ELR (cell line): ENCODE data around the gene PWWP2A.
"Not testable (repeated sequence)": the region's sequence is repeated elsewhere in the genome, so short reads cannot be mapped to it uniquely, and the experiment has no call there.

Source experiments
- DNase-seq: peaks from one replicate; pipeline ENCODE4 v3.0.0-alpha.2; 2015; ENCODE audit warnings: low read depth

PWWP2A gene

GRCh38 chr5:160119142-160119904 is at the start of gene PWWP2A:
PWWP2A (minus strand) TSS chr5:160119450; CDS start chr5:160119388, 62 bp downstream.
- peak; percentile 100 for DNase-seq

- no peak for DNase-seq
These were observed 48.4 kb upstream of the PWWP2A start for GRCh38 chr5:160167624-160168165.

DNA sequence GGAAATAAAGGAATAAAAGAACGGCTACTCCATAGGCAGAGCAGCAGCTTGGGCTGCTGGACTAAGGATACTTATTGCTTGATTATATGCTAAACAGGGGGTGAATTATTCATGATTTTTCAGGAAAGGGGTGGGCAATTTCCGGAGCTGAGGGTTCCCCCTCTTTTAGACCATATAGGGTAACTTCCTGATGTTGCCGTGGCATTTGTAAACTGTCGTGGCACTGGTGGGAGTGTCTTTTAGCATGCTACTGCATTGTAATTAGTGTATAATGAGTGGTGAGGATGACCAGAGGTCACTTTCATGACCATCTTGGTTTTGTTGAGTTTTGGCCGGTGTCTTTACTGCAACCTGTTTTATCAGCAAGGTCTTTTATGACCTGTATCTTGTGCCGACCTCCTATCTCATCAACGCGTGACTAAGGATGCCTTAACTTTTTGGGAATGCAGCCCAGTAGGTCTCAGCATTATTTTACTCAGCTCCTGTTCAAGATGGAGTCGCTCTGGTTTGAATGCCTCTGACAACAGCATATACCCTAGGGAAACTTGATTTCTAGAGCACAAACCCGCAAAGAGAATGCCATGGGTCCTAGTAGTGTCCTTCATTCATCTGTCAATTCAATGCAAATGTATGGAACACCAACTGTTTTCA is 47.8 kb upstream of the PWWP2A start:
- DNase-seq, result no peak

DNA sequence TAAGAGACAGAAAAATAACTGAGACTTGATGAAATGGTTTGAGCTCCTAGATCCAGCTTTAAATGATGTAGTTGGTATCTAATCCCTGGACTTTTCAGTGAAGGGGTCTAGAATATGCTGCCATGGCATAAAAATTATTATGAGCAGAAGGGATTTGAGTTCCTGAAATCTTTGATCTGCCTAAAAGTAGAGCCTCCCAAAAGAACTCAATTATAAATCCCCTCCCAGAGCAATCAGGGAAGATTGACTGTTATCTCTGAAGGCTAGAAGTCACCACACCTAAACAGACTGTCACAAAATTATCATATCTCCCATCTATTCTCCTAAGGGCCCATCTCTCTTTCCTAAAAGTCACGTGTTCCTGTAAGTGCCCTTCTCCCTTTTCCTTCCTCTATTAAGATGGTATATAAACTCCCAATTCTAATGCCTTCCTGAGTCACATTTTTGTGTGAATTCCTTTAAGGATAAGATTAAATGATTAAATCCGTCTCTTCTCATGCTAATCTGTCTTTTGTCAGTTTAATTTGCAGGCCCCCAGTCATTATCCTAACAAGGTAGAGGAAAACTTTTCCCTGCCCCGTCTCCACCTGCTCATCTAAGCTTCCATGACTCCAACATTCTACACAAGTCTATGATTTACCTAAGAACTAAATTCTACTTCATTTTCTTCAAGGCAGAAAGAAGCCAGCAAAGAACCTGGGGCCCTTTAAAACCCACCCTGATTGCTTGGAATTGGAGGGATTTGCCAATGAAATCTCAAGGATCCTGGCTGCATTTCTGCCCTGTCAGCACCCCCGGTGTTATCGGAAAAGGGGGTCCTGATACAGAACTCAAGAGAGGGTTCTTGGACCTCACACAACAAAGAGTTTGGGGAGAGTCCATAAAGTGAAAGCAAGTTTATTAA is 47.1 kb upstream of the PWWP2A start:
- no peak for DNase-seq

GRCh38 chr5:160165137-160166068 is 46.2 kb upstream of the PWWP2A start:
- peak; percentile 99 for DNase-seq

GRCh38 chr5:160162910-160163309 is 43.7 kb upstream of the PWWP2A start:
- no peak for DNase-seq

DNA sequence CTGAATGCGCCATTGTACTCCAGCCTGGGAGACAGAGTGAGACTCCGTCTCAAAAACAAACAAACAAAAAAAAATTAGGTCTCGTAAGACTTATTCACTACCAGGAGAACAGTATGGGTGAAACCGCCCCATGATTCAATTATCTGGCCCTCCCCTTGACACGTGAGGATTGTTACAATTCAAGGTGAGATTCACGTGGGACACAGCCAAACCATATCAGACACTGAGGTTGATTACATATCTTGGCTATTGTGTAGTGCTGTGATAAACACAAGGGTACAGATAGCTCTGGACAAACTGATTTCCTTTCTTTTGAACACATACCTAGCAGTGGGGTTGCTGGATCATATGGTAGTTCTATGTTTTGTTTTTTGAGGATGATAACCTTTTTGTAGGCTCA is 42.4 kb upstream of the PWWP2A start:
- DNase-seq, result no peak

GRCh38 chr5:160160875-160161274 is 41.6 kb upstream of the PWWP2A start:
- DNase-seq, result not testable (repeated sequence)

GRCh38 chr5:160159991-160160792 is 40.9 kb upstream of the PWWP2A start:
- no peak for DNase-seq

GRCh38 chr5:160158087-160158486 is 38.8 kb upstream of the PWWP2A start:
- no peak for DNase-seq

- no peak for DNase-seq
These were observed 35.9 kb upstream of the PWWP2A start for GRCh38 chr5:160155017-160155750.

DNA sequence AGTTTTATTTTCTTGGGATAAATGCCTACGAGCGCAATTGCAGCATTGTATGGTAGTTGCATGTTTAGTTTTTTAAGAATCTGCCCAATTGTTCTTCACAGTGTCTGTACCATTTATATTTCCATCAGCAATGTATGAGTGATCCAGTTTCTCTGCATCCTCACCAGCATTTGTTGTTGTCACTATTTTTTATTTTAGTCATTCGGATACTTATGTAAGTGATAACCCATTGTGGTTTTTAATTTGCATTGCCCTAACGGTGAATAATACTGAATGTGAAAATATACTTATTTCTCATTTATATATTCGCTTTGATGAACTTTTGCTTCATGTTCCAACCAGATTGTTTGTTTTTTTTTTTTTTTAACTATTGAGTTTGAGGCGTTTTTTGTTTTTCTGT is 33.7 kb upstream of the PWWP2A start:
- DNase-seq, result no peak

DNA sequence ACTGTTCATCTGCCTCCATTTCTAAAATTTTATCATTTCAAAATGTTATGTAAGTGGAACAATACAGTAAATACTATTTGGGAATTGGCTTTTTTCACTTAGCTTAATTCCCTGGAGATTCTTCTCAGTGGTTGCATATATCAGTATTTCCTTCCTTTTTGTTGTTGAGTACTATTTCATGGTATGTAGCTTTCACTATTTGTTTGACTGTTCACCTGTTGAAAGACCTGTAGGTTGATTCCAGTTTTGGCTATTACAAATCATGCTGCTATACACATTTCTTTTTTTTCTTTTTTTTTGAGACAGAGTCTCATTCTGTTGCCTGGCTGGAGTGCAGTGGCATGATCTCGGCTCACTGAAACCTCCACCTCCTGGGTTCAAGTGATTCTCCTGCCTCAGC is 33.0 kb upstream of the PWWP2A start:
- no peak for DNase-seq

DNA sequence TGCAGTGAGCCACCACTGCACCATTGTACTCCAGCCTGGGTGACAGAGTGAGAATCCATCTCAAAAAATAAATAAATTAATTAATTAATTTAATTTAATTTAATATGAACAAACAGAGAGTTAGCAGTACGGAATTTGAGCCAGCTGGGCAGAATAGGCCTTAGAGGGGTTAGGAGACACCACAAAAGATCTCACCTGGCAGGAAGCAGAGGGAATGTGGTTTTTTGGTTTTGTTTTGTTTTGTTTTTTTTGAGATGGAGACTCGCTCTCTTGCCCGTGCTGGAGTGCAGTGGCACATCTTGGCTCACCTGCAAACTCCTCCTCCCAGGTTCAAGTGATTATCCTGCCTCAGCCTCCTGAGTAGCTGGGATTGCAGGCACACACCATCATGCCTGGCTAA is 31.8 kb upstream of the PWWP2A start:
- DNase-seq, result no peak

- DNase-seq, result no peak
These were observed 31.1 kb upstream of the PWWP2A start for GRCh38 chr5:160150381-160150780.

GRCh38 chr5:160144436-160144835 is 25.2 kb upstream of the PWWP2A start:
- DNase-seq, result not testable (repeated sequence)

DNA sequence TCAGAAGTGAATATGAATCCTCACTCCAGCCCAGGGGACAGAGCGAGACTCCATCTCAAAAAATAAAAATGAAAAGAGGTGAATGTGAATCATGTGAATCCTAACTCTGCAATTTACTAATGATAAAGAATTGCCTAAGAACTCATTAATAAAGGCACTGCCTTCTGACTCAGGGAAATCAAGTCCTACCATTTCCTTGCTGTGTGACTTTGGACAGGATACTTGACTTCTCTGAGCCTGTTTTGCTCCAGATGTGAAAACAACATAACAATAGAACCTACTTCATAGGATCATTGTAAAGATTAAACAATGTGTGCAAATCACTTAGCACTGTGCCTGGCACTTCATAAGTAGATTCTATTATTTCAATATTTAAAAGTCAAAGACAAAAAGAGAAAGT is 15.1 kb upstream of the PWWP2A start:
- no peak for DNase-seq

DNA sequence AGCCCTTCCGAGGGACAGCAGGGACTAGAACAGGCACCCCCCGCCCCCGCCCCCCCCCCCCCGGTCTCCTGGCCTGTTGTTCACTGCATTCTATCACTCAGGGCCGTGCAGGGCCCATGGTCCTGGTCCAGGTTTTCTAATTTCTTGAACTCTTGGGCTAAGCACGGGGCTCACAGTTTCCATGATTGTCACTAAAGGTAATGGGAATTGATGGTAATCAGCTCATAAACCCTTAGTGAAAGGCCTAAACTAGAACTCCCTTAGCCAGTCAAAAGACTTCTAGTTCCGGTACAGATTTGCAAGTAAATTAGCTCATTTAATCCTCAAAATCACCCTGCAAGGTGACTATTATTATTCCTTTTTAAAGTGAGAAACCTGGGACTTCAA is 14.7 kb upstream of the PWWP2A start:
- DNase-seq, result no peak

- no peak for DNase-seq
These were observed 14.0 kb upstream of the PWWP2A start for GRCh38 chr5:160133071-160133917.
